ENCODE measurements around the gene RBM17.
"Not testable (repeated sequence)": the region's sequence is repeated elsewhere in the genome, so short reads cannot be mapped to it uniquely, and the experiment has no call there.

RBM17 gene

DNA sequence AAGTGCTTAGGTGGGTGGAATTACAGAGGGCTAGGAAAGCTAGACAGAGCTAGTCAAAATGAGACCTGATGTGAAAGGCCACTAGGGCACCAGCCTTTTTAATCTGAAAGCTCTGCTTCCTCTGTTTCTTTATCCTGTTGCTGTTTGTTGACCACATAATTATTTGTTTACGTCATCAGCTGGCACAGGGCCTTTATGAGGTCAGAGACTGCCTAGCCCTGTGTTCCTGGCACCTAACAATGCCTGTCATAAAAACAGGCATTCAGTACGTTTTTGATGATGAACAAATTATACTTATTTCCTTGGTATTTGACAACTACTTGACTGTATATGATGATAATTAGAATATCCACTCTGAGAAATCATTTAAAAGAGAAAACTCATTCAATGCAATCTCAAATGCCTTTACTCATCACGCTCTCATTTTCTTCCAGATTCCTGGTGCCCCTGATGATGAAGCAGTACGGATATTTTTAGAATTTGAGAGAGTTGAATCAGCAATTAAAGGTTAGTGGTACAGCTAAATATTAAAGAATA is 26.0 kb downstream of the RBM17 start:
- DNase-seq: no peak

DNA sequence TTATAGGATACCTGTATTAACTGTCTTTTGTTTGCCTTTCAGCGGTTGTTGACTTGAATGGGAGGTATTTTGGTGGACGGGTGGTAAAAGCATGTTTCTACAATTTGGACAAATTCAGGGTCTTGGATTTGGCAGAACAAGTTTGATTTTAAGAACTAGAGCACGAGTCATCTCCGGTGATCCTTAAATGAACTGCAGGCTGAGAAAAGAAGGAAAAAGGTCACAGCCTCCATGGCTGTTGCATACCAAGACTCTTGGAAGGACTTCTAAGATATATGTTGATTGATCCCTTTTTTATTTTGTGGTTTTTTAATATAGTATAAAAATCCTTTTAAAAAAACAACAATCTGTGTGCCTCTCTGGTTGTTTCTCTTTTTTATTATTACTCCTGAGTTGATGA is 26.6 kb downstream of the RBM17 start:
- DNase-seq: no peak

DNA sequence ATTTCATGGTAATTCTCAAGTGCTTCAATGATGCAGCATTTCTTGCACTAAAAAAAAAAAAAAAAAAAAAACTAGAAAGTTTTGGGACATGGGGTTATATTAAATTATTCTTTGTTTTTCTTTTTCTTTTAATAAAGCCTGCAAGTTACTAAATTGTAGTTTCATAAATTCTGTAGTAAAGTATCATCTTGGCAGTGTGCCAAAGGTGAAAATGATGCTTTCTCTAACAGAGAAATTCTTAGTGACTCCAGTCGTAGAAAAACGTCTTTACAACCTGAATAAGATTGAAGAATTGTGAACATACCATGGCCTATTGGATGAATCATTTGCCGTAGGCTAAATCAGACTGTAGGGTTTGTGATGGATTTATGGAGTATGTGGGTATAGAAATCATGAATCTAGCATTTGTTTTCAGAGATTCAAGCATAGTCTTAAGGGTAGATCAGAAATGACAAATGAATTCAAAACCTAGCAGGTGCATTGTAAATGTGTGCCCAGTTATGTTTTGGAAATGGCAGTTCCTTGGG is 27.1 kb downstream of the RBM17 start:
- DNase-seq: no peak

- DNase-seq: no peak
Measured at GRCh38 chr10:6116806-6117205, 28.0 kb downstream of the RBM17 start.

- no peak for DNase-seq
Measured at GRCh38 chr10:6117711-6118110, 28.9 kb downstream of the RBM17 start.

DNA sequence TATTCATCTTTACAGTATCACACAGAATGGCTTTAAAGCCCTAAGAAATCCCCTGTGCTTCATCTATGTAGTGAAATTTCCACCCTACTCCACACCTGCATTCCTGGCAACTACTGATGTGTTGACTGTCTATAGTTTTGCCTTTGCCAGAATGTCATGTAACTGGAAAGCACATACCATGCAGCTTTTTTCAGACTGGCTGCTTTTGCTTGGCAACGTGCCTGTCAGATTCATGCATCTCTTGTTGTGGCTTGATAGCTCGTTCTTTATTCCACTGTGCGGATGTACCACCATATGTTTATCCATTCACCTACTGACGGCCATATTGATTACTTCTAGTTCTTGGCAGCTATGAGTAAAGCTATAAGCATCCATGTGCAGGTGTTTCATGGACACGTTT is 30.6 kb downstream of the RBM17 start:
- peak; percentile 48 for DNase-seq

DNA sequence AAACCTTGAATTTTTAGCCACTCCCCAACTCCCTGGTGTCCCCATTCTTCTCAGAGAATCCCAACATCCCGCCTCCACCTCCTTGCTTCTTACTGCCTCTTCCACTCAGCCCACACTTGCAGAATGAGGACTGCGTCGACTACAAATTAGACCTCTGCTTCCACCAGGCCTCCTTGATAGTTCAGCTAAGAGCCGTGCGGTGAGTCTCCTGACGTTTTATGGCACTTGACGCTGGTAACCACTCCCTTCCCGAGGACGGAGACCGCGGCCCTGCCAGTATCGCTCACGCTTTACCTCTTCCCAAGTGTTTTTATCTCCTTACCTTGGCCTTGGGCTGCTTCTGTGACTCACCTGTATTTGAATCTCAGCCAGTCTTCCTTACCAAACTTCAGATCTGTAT is 31.1 kb downstream of the RBM17 start:
- no peak for DNase-seq

- no peak for DNase-seq
Measured at GRCh38 chr10:6120691-6121090, 31.9 kb downstream of the RBM17 start.

DNA sequence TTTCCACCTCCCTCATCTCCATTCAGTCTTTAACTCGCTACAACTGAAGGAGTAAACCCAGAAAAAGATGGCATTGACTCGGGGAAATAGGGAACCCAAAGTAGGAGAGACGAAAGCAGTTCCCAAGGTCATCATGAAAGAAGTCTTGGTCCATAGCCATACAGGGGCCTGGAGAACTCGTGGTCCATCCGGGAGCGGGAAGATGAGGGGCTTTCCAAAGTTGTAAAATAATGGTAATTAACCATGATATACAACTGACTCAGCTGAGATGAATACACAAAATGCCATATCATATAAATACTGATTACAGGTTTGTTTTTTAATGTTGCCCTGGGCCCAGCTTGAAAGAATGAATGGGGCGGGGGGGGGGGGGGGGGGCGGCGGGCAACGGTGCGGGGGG is 32.3 kb downstream of the RBM17 start:
- no peak for DNase-seq

GRCh38 chr10:6123532-6123931 is 34.7 kb downstream of the RBM17 start:
- DNase-seq: no peak

DNA sequence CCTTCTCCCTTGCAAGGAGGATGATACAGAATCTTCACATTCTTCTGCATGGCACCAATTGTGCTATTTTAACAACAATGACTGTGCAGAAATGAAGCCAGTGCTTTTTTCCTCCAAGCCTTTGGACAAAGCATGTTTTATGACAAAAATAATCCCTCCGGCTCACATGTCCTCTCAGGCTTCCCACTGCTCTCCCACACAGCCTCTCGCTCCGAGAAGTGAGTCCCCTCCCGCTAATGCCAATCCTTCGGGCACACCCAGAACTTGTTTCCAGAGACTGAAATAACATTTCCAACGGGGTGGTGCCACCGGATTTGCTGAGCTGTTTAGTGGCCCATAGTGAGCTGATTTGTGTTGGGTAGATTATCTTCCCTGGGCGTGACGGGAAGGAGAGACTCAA is 35.8 kb downstream of the RBM17 start:
- peak; percentile 56 for DNase-seq

DNA sequence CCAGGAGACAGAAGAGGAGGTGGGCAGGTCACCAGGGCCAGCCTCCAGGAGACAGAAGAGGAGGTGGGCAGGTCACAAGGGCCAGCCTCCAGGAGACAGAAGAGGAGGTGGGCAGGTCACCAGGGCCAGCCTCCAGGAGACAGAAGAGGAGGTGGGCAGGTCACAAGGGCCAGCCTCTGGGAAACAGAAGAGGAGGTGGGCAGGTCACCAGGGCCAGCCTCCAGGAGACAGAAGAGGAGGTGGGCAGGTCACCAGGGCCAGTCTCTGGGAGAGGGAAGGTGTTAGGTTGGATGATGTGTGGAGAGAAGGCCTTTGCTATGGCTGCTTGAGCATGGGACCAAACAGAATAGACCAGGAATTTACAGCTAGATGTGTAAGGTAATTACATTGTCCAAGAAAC is 38.6 kb downstream of the RBM17 start:
- DNase-seq: not testable (repeated sequence)

- DNase-seq: no peak
Measured at GRCh38 chr10:6128087-6128486, 39.3 kb downstream of the RBM17 start.

DNA sequence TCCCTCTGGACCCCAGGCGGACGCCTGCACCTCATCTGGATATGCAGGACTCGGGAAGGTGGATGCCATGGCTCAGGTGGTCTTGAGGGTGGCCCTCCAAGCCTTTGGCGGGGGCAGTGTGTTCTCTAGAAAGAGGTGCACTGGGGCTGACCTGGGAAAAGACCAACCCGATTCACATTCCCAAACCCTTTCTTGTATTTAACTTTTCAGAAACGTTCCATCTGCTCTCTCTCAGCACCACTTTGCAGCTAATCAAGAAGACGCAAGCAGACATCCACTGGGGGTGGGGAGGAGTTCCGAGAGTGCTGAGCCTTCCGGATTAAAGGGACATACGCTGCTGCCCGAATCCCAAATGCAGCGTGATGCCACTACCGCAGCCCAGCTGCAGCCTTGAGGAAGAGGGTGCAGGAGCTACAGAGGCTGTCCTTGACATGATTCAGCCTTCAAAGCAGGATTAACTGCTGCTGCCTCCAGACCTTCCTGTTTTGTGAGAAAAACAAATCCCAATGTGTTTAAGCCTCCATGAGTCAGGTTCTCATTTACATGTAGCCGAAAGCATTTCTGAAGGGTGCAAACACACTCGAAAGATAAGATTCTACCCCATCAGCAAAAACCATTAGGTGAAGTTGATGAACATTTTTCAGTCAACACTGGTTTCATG is 39.9 kb downstream of the RBM17 start:
- DNase-seq: no peak

- no peak for DNase-seq
Measured at GRCh38 chr10:6130848-6131470, 42.1 kb downstream of the RBM17 start.

DNA sequence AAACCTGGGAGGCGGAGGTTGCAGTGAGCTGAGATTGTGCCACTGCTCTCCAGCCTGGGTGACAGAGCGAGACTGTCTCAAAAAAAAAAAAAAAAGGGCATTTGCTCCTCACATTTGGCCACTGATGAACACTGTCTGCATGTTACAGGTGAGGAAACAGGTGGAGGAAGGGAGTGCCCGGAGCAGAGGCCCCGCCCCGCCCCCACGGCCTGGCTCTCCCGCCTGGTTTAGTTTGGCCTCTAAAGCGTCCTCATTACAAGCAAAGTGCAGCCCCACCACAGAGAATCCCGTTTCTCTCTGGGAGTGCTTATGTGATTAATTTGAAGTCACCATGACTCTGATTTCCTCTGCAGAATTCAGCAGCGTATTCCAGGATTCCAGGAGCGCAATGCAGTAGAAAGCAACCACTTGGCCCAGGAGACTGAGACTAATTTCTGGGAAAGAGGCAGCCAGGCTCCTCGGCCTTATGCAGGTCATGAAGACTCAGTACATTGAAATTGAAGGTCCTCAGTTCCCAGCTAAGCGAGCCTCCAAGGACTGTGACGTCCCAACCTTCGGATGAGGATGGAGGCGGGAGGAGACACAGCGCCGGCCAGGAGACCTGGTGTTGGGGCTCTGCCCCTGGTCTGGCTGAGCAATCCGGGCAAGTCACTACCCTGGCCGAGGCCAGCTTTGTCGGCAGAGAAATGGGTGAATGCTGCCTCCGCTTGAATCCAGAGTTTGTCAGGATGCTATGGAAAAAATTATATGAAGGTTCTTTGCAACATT is 44.7 kb downstream of the RBM17 start:
- DNase-seq: no peak

- no peak for DNase-seq
Measured at GRCh38 chr10:6134099-6134823, 45.4 kb downstream of the RBM17 start.

- no peak for DNase-seq
Measured at GRCh38 chr10:6135039-6135438, 46.2 kb downstream of the RBM17 start.

- DNase-seq: no peak
Measured at GRCh38 chr10:6135589-6136168, 46.8 kb downstream of the RBM17 start.

GRCh38 chr10:6136215-6137201 is 47.7 kb downstream of the RBM17 start:
- no peak for DNase-seq

DNA sequence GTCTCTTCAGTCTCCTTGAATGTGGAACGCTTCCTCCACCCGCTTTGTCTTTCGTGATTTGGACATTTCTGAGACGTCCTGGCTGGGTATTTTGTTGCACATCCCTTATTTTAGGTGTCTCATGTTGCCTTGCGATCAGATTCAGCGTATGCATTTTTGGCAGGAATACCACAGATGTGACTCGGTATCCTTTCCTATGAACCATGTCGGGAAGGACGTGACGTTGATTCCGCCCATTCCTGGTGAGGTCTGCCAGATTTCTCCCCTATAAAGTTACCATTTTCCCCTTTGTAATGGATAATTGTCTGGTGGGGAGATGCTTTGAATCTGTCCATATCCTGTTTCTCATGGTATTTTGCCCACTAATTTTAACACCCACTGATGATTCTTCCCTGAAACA is 49.6 kb downstream of the RBM17 start:
- no peak for DNase-seq
